GM12865 (cell line): ENCODE results near the gene PRSS22.

Experiments
- DNase-seq: peaks from one replicate; pipeline ENCODE4 v3.0.0; 2010; ENCODE audit warnings: low read depth
- H3K4me3 ChIP-seq: 2 replicates; pipeline ENCODE4 v1.5.1; 2011; ENCODE audit warnings: mild to moderate bottlenecking, low read depth, low read length, control low read depth
- TF ChIP-seq, protein P1 (sequence below): IDR thresholded peaks from 2 replicates; pipeline ENCODE4 v1.5.1; 2011; ENCODE audit warnings: low read length, control low read depth, low read depth, inconsistent platforms; ENCODE audit not compliant: insufficient read depth; ENCODE audit errors: missing control alignments

The PRSS22 gene

DNA sequence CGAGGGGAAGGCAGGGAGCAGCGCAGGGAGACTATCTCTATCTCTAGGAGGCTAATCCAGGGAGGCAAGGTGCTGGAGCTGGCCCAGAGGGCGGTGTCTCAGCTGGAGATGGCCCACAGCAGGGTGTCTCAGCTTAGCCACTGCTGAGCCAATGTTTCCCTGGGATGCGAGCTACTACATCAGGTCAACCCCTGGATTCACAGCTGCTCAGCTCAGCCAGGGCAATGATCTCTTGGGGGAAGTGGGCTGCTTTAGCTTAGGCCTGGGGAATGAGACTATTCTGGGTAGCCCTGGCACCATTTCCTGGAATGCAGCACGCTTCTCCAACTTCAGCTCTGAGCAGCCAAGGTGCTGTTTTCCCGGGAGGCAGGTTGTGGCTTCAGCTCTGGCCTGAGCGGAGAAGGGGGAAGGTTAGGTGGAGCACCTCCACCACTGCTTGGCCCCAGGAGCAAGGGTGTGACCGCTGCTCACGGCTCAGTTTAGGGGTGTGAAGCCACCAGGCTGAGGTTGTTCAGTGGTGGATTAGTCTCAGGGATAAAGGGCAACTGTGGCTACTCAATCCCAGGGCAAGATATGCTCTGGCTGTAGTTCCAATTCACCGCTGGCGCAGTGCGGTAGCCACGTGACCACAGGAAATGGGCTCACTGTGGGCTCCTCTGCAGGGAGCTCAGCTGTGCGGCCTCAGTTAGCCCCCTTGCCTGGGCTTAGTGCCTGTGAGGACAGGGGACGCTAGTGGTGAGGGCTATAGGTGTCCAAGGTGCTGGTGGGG is 46.1 kb downstream of the PRSS22 start:
- DNase-seq: no peak
- H3K4me3 ChIP-seq: no peak overlapping the region
- TF ChIP-seq, protein P1, sequence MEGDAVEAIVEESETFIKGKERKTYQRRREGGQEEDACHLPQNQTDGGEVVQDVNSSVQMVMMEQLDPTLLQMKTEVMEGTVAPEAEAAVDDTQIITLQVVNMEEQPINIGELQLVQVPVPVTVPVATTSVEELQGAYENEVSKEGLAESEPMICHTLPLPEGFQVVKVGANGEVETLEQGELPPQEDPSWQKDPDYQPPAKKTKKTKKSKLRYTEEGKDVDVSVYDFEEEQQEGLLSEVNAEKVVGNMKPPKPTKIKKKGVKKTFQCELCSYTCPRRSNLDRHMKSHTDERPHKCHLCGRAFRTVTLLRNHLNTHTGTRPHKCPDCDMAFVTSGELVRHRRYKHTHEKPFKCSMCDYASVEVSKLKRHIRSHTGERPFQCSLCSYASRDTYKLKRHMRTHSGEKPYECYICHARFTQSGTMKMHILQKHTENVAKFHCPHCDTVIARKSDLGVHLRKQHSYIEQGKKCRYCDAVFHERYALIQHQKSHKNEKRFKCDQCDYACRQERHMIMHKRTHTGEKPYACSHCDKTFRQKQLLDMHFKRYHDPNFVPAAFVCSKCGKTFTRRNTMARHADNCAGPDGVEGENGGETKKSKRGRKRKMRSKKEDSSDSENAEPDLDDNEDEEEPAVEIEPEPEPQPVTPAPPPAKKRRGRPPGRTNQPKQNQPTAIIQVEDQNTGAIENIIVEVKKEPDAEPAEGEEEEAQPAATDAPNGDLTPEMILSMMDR: no peak

DNA sequence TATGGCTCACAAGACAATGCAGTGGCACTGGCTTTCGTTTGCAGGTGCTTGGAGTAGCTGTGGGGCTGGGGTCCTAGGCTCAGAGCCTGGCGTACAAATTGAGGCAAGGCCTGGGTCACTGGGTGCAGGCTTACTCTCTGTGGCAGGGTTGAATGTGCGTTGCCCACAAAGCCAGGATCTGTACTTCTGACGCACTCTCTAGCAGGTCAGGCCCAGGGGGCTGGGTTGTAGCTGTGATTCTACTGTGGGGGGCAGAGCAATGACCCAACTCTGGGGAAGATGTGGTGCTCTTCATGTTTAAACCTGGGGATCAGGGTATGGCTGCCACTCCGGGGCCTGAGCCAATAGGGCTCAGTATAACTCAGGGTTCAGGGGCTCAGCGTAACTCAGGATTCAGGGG is 47.3 kb downstream of the PRSS22 start:
- DNase-seq: no peak
- TF ChIP-seq, protein P1: no peak
- no peak overlapping the region for H3K4me3 ChIP-seq

DNA sequence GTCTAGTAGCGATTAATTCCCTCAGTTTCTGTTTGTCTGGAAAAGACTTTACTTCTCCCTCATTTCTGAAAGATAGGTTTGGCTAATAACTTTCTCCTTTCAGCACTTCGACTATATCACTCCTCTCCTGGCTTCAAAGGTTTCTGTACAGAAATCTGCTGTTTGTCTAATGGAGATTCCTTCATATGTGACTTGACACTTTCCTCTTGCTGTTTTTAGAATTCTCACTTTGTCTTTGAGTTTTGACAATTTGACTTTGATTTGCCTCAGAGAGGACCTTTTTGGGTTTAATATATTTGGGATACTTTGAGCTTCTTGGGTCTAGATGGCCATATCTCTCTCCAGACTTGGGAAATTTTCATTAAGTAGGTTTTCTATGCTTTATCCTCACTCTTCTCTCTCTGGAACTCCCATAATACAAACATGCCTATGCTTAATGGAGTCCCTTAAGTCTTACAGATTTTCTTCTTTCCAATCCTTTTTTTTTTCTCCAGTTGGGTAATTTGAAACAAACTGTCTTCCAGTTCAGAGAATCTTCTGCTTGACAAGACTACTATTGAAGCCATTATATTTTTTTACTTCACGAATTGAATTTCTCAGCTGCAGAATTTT is 48.7 kb downstream of the PRSS22 start:
- no peak for DNase-seq
- TF ChIP-seq, protein P1: no peak
- no peak overlapping the region for H3K4me3 ChIP-seq

DNA sequence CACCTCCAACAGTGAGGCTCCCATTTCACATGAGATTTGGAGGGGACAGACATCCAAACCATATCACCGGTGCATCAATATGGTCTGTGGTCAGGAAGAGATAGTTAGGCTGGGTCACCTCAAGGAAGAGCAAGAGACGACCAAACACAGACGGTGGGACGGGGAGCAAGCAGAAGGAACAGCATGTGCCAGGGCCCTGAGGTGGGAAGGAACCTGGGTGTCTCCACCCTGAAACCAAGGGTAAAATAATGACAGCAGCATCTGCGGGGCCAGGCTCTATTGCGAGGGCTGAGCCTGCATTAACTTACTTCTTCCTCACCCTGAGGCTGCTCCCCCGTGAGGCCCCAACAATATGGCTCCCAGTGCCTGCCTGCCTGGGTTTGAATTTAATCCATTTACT is 49.8 kb downstream of the PRSS22 start:
- TF ChIP-seq, protein P1: no peak
- H3K4me3 ChIP-seq: no peak overlapping the region
- DNase-seq: no peak

DNA sequence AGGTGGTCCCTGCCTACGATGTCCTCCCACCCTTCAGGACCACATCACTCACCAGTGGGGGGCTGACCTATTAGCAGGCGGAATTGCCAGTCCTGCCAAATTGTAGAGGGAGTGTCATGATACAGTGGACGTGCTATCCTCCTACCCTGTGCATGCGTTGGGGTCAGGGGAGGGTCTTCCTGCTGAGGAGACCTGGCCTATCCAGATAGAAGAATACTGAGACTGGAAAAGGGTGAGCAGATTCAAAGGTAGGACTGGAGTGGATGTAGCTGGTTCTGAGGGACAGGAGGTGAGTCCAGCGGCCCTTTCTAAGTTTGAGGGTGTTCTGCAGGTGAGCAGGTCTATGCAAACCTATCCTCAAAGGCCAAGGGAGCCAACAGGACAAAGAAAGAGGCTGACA is 51.7 kb downstream of the PRSS22 start:
- H3K4me3 ChIP-seq: no peak overlapping the region
- TF ChIP-seq, protein P1: no peak
- no peak for DNase-seq

DNA sequence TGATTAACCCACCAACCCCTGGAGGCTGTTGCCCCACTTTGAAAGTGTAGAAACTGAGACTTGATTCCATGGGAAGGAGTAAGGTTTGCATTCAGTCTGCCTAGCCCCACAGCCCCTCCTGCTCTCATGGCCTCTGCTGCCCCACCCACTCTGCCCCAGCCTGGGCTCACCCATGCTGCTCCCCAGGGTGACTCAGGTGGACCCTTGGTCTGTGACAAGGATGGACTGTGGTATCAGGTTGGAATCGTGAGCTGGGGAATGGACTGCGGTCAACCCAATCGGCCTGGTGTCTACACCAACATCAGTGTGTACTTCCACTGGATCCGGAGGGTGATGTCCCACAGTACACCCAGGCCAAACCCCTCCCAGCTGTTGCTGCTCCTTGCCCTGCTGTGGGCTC is 53.2 kb downstream of the PRSS22 start:
- no peak for DNase-seq
- H3K4me3 ChIP-seq: no peak overlapping the region
- TF ChIP-seq, protein P1: no peak
